NCI-H748 treated with DMSO at 0.1 percent for 48 hours (cell line): ENCODE measurements around the gene PRKAA1.
"Not testable (repeated sequence)": the region's sequence is repeated elsewhere in the genome, so short reads cannot be mapped to it uniquely, and the experiment has no call there.

ENCODE experiments used
- DNase-seq: peaks from one replicate; lab custom pipeline; 2025; lab: John Stamatoyannopoulos, UW

Gene PRKAA1

DNA sequence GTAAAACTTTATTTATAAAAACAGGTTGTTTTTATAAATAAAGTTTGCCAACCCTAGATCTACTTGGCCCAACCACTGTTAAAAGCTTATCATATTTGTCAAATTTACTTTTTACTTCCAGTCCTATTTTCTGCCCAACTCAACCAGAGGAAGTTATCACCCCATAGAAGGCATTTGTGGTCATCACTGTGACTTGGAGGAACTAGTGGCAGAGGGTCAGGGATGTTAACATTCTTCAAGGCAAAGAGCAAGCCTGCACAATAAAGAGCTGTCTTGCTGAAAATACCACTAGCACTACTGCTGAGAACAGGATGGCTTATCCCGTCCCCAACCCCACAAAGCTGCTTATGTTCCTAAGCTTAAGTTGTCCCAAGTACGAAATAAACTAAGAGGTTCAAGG, 64.7 kb downstream of the PRKAA1 start:
- no peak for DNase-seq

GRCh38 chr5:40722497-40722911, 75.7 kb downstream of the PRKAA1 start:
- not testable (repeated sequence) for DNase-seq

GRCh38 chr5:40720069-40720468, 78.1 kb downstream of the PRKAA1 start:
- no peak for DNase-seq

- no peak for DNase-seq
Observed at GRCh38 chr5:40717281-40717680, 80.9 kb downstream of the PRKAA1 start.

GRCh38 chr5:40716590-40716989, 81.6 kb downstream of the PRKAA1 start:
- DNase-seq = no peak

- DNase-seq = no peak
Observed at GRCh38 chr5:40716000-40716399, 82.2 kb downstream of the PRKAA1 start.

- DNase-seq = no peak
Observed at GRCh38 chr5:40714001-40714400, 84.2 kb downstream of the PRKAA1 start.

DNA sequence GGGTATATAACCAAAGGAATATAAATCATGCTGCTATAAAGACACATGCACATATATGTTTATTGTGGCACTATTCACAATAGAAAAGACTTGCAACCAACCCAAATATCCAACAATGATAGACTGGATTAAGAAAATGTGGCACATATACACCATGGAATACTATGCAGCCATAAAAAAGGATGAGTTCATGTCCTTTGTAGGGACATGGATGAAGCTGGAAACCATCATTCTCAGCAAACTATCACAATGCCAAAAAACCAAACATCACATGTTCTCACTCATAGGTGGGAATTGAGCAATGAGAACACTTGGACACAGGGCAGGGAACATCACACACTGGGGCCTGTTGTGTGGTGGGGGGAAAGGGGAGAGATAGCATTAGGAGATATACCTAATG, 87.6 kb downstream of the PRKAA1 start:
- DNase-seq = not testable (repeated sequence)
